IMR-90 (cell line): ENCODE results near the gene CES3. TPM values are rescaled to one million over a fixed set of nuclear protein-coding genes. Genes with fewer than 3 reads are reported as not detected.

Source experiments
- ATAC-seq: fragments of 200-7000 bp; cut with Tn5 transposase; 2 replicates; pipeline ENCODE4 v1.9.1; 2020; ENCODE audit warnings: low read depth, mild to moderate bottlenecking, moderate library complexity
- BruUV-seq: library from RNA; stranded (reverse); fragments of 400-500 nt; replicated peaks from 2 replicates; lab custom pipeline; 2021; lab: Mats Ljungman, UMichigan
- CTCF ChIA-PET: fragments of 300-600 bp; formaldehyde crosslinking; extraction: SDS; loops from one replicate; lab custom pipeline; 2021; ENCODE audit warnings: antibody characterized with exemption; lab: Yijun Ruan, JAX
- POLR2A ChIA-PET: fragments of 300-600 bp; sonication (Branson Sonifier 250); formaldehyde crosslinking; loops from one replicate; lab custom pipeline; 2022; ENCODE audit warnings: antibody characterized with exemption; ENCODE audit not compliant: unreplicated experiment; lab: Charles Lee
- DNase-seq: peaks from one replicate; pipeline ENCODE4 v3.0.0; 2013
- H2AFZ ChIP-seq: replicated peaks from 2 replicates; pipeline ENCODE3; 2013; ENCODE audit warnings: low read length, mild to moderate bottlenecking; ENCODE audit not compliant: poor library complexity
- H2AK5ac ChIP-seq: 2 replicates; pipeline ENCODE4 v1.6.1; 2013; ENCODE audit warnings: low read depth, low read length, inconsistent platforms
- H2AK9ac ChIP-seq: replicated peaks from 2 replicates; pipeline ENCODE3; 2013; ENCODE audit warnings: mild to moderate bottlenecking, low read depth, low read length, moderate library complexity; ENCODE audit not compliant: poor library complexity
- H2BK120ac ChIP-seq: 2 replicates; pipeline ENCODE4 v1.6.1; 2013; ENCODE audit warnings: low read depth, low read length, inconsistent platforms
- H2BK15ac ChIP-seq: 3 replicates; pipeline ENCODE4 v1.6.1; 2013; ENCODE audit warnings: low read depth, low read length, inconsistent platforms
- H2BK20ac ChIP-seq: 2 replicates; pipeline ENCODE4 v1.6.1; 2013; ENCODE audit warnings: low read depth, mild to moderate bottlenecking, inconsistent platforms, low read length, moderate library complexity
- H2BK5ac ChIP-seq: 2 replicates; pipeline ENCODE4 v1.6.1; 2013; ENCODE audit warnings: mild to moderate bottlenecking, low read depth, low read length, inconsistent platforms; ENCODE audit not compliant: poor library complexity, severe bottlenecking
- H3K14ac ChIP-seq: replicated peaks from 2 replicates; pipeline ENCODE4 v1.6.1; 2013; ENCODE audit warnings: low read depth, low read length, inconsistent platforms
- H3K18ac ChIP-seq: 2 replicates; pipeline ENCODE4 v1.6.1; 2013; ENCODE audit warnings: low read depth, low read length, control low read depth
- H3K23ac ChIP-seq: 2 replicates; pipeline ENCODE4 v1.6.1; 2013; ENCODE audit warnings: low read depth, low read length, inconsistent platforms
- H3K27ac ChIP-seq: 2 replicates; pipeline ENCODE4 v1.5.1; 2013; ENCODE audit warnings: mild to moderate bottlenecking, control low read depth, low read length; ENCODE audit not compliant: insufficient read depth
- H3K27me3 ChIP-seq: 2 replicates; pipeline ENCODE4 v1.6.1; 2013; ENCODE audit warnings: low read length; ENCODE audit not compliant: control insufficient read depth, insufficient read depth
- H3K36me3 ChIP-seq: 2 replicates; pipeline ENCODE4 v1.6.1; 2013; ENCODE audit warnings: low read length, mixed read lengths; ENCODE audit not compliant: control insufficient read depth, insufficient read depth
- H3K4ac ChIP-seq: 2 replicates; pipeline ENCODE4 v1.6.1; 2013; ENCODE audit warnings: low read depth, low read length, inconsistent platforms
- H3K4me1 ChIP-seq: 2 replicates; pipeline ENCODE4 v1.6.1; 2013; ENCODE audit warnings: low read length, mixed read lengths; ENCODE audit not compliant: control insufficient read depth, insufficient read depth
- H3K4me2 ChIP-seq: 2 replicates; pipeline ENCODE4 v1.6.1; 2013; ENCODE audit warnings: low read depth, mild to moderate bottlenecking, control low read depth, low read length, moderate library complexity
- H3K4me3 ChIP-seq: 2 replicates; pipeline ENCODE4 v1.5.1; 2013; ENCODE audit warnings: low read depth, mild to moderate bottlenecking, control low read depth, low read length, moderate library complexity; ENCODE audit not compliant: insufficient read depth
- H3K56ac ChIP-seq: 2 replicates; pipeline ENCODE4 v1.6.1; 2013; ENCODE audit warnings: low read length, inconsistent platforms; ENCODE audit not compliant: insufficient read depth; ENCODE audit errors: extremely low read depth
- H3K79me1 ChIP-seq, 2 experiments: 2 replicates each; pipeline ENCODE4 v1.6.1; 2013; ENCODE audit warnings: low read length in 2 of 2, inconsistent platforms in 1 of 2, low read depth in 1 of 2
- H3K9ac ChIP-seq: 2 replicates; pipeline ENCODE4 v1.6.1; 2013; ENCODE audit warnings: low read depth, low read length, control low read depth
- H3K9me1 ChIP-seq: 2 replicates; pipeline ENCODE4 v1.6.1; 2013; ENCODE audit warnings: low read length, inconsistent platforms; ENCODE audit not compliant: insufficient read depth
- H3K9me3 ChIP-seq: 2 replicates; pipeline ENCODE4 v1.6.1; 2013; ENCODE audit warnings: low read length; ENCODE audit not compliant: control insufficient read depth, insufficient read depth
- H4K20me1 ChIP-seq: 2 replicates; pipeline ENCODE4 v1.6.1; 2013; ENCODE audit warnings: low read length, inconsistent platforms; ENCODE audit not compliant: insufficient read depth
- H4K5ac ChIP-seq: 2 replicates; pipeline ENCODE4 v1.6.1; 2013; ENCODE audit warnings: mild to moderate bottlenecking, low read depth, low read length, control low read depth
- H4K8ac ChIP-seq, 2 experiments: 2 replicates each; pipeline ENCODE4 v1.6.1; 2013; ENCODE audit warnings: low read depth in 2 of 2, low read length in 2 of 2, control low read depth in 1 of 2, inconsistent platforms in 1 of 2
- H4K91ac ChIP-seq: 2 replicates; pipeline ENCODE4 v1.6.1; 2013; ENCODE audit warnings: low read depth, low read length, inconsistent platforms; ENCODE audit not compliant: insufficient read depth
- FOS ChIP-seq: fragments of 150-350 bp; IDR thresholded peaks from 2 replicates; pipeline ENCODE4 v1.6.1; 2016; ENCODE audit warnings: low read depth, low read length
- MAFK ChIP-seq: IDR thresholded peaks from 2 replicates; pipeline ENCODE4 v1.6.1; 2012; ENCODE audit warnings: low read depth, low read length, improper control_type of control experiment
- MAZ ChIP-seq: IDR thresholded peaks from 2 replicates; pipeline ENCODE4 v1.6.1; 2012; ENCODE audit warnings: low read depth, mild to moderate bottlenecking, low read length, improper control_type of control experiment, moderate library complexity, borderline replicate concordance
- NFE2L2 ChIP-seq: fragments of 150-350 bp; IDR thresholded peaks from 2 replicates; pipeline ENCODE4 v1.6.1; 2016; ENCODE audit warnings: low read depth, mild to moderate bottlenecking, low read length
- POLR2A ChIP-seq: IDR thresholded peaks from 2 replicates; pipeline ENCODE4 v1.6.1; 2012; ENCODE audit warnings: mild to moderate bottlenecking, low read depth, low read length
- RAD21 ChIP-seq: IDR thresholded peaks from 2 replicates; pipeline ENCODE4 v1.6.1; 2012; ENCODE audit warnings: low read length, improper control_type of control experiment
- RCOR1 ChIP-seq: IDR thresholded peaks from 2 replicates; pipeline ENCODE4 v1.6.1; 2012; ENCODE audit warnings: mild to moderate bottlenecking, low read length, improper control_type of control experiment; ENCODE audit not compliant: insufficient replicate concordance
- RFX5 ChIP-seq: IDR thresholded peaks from 2 replicates; pipeline ENCODE4 v1.8.0; 2012; ENCODE audit warnings: low read depth, mild to moderate bottlenecking, low read length, moderate library complexity
- SMC3 ChIP-seq: fragments of 150-350 bp; IDR thresholded peaks from 2 replicates; pipeline ENCODE4 v1.6.1; 2016; ENCODE audit warnings: low read depth, mild to moderate bottlenecking, antibody characterized with exemption, low read length, moderate library complexity
- WGBS, 2 experiments: methylation state at CpG; one replicate each; pipeline versions ENCODE4 v1.1.5 to v1.1.7; 2013; ENCODE audit warnings: missing lambda C conversion rate in 2 of 2; ENCODE audit not compliant: insufficient read length in 1 of 2; ENCODE audit errors: extremely low coverage in 2 of 2; 5-methylcytosine and 5-hydroxymethylcytosine counted together
- dilution Hi-C: fragments of 300-500 bp; cut with HindIII; formaldehyde crosslinking; loops from one replicate; pipeline ENCODE4 v1.14.3; 2018; ENCODE audit warnings: low sequenced_read_pairs; ENCODE audit not compliant: unreplicated experiment
- in situ Hi-C: fragments of 300-500 bp; cut with MboI; formaldehyde crosslinking; loops from 3 replicates; pipeline ENCODE4 v1.14.3; 2019; ENCODE audit warnings: low sequenced_read_pairs, inconsistent platforms, mixed read lengths
- intact Hi-C: fragments of 100-400 bp; cut with micrococcal nuclease; formaldehyde crosslinking; loops from 2 replicates; pipeline ENCODE4 v1.10.0; 2022
- polyA plus RNA-seq, 3 experiments: library from polyadenylated mRNA; depleted of rRNA; stranded (reverse); fragments of >200 nt; gene quantifications; 2 replicates each; pipeline ENCODE4 v1.2.3, GENCODE V29; 2012; ENCODE audit warnings: low replicate concordance in 1 of 3
- total RNA-seq: library from RNA; depleted of rRNA; stranded (reverse); fragments of >200 nt; gene quantifications from 2 replicates; pipeline ENCODE4 v1.2.3, GENCODE V29; 2012
- TF ChIP-seq, protein P1 (sequence below): fragments of 150-350 bp; IDR thresholded peaks from 2 replicates; pipeline ENCODE4 v1.6.1; 2016; ENCODE audit warnings: low read depth, mild to moderate bottlenecking, low read length, moderate library complexity, borderline replicate concordance
- TF ChIP-seq, protein P2 (sequence below): fragments of 150-350 bp; IDR thresholded peaks from 2 replicates; pipeline ENCODE4 v1.6.1; 2017; ENCODE audit warnings: mild to moderate bottlenecking, antibody characterized with exemption, low read length, low read depth

Gene CES3
- total and polyA plus RNA-seq, 2 of the 4 experiments (the other 2 are of a cell fraction): 0.03 TPM; not detected in 1

DNA sequence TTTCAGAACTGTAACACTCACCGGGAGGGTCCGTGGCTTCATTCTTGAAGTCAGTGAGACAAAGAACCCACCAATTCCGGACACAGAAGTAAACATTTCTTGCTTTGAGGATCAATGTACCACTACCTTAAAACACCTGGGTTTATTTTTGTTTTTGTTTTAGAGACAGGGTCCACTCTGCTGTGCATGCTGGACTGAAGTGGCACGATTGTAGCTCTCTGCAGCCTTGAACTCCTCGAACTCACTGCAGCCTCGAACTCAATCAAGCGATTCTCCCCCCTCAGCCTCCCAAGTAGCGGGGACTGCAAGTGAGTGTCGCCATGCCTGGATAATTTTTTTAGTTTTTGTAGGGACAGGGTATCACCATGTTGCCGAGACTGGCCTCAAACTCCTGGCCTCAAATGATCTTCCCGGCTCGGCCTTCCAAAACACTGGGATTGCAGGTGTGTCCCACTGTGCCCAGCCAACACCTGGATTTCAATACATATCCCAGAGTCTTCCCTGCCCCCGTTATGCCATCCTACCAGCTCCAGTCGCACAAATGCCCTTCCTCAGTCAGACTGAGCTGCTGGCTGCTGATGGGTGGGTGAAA is 14.3 kb downstream of the CES3 start:
- BruUV-seq: no TSS peak
- Histone ChIP-seq H3K4me2 (no peak overlapping the region), H2AK9ac (no peak overlapping the region), H3K14ac (0 out of 2 replicates have a peak overlapping the region, but pooled peaks have one; percentile 37), H3K36me3 (no peaks in the 10 kb centered on the region), H3K79me1 (no peaks in the 10 kb centered on the region), H3K4me3 (no peak overlapping the region), H3K4ac (no peak overlapping the region), H2BK120ac (no peak overlapping the region), H4K91ac (no peak overlapping the region), H3K9me1 (no peaks in the 10 kb centered on the region), H2BK5ac (no peak overlapping the region), H2AFZ (no peak overlapping the region), H3K27ac (no peak overlapping the region), H4K20me1 (no peaks in the 10 kb centered on the region), H4K5ac (no peak overlapping the region), H3K9ac (no peak overlapping the region), H2AK5ac (peak overlapping the region; percentile 47; the same call in 1 of the 2 replicates), H3K9me3 (no peaks in the 10 kb centered on the region), H2BK20ac (no peak overlapping the region), H3K18ac (no peak overlapping the region), H3K4me1 (no peaks in the 10 kb centered on the region; the same call in 1 of the 2 replicates), H3K23ac (no peak overlapping the region), H3K27me3 (no peaks in the 10 kb centered on the region; the same call in 1 of the 2 replicates), H2BK15ac (no peak overlapping the region), H3K56ac (no peak overlapping the region), H4K8ac (no peak overlapping the region)
- ChIA-PET POLR2A (no interaction called here), CTCF (interaction anchor here (1.1 to 1.8 kb wide), 3 partner anchors 14 to 210 kb away, joined by 4 to 6 read pairs (median 5); partner anchors contain the start of gene CES3)
- ATAC-seq (no peak), DNase-seq (no peak)
- in situ Hi-C loops: no loop called here
- intact Hi-C loops: no loop called here
- TF ChIP-seq RAD21 (no peak), POLR2A (no peak), MAFK (no peak), RFX5 (no peak), SMC3 (no peak), RCOR1 (no peak), FOS (no peak), MAZ (no peak), NFE2L2 (no peak)
- TF ChIP-seq, protein P1, sequence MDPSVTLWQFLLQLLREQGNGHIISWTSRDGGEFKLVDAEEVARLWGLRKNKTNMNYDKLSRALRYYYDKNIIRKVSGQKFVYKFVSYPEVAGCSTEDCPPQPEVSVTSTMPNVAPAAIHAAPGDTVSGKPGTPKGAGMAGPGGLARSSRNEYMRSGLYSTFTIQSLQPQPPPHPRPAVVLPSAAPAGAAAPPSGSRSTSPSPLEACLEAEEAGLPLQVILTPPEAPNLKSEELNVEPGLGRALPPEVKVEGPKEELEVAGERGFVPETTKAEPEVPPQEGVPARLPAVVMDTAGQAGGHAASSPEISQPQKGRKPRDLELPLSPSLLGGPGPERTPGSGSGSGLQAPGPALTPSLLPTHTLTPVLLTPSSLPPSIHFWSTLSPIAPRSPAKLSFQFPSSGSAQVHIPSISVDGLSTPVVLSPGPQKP: no peak
- TF ChIP-seq, protein P2, sequence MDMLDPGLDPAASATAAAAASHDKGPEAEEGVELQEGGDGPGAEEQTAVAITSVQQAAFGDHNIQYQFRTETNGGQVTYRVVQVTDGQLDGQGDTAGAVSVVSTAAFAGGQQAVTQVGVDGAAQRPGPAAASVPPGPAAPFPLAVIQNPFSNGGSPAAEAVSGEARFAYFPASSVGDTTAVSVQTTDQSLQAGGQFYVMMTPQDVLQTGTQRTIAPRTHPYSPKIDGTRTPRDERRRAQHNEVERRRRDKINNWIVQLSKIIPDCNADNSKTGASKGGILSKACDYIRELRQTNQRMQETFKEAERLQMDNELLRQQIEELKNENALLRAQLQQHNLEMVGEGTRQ: no peak
- 100% methylated on average over 2 of the region's 14 CpGs; no CpG with 5 or more reads in 1 of the 2 experiments for WGBS, 2 experiments
- dilution Hi-C loops: no loop called here
